ENCODE measurements around the gene ANKLE1.
A peak's percentile ranks its signal among the peaks of the same experiment; 100 is the strongest.
"Not testable (repeated sequence)": the region's sequence is repeated elsewhere in the genome, so short reads cannot be mapped to it uniquely, and the experiment has no call there.

Gene ANKLE1

GRCh38 chr19:17285415-17286135, 3.9 kb downstream of the ANKLE1 start:
- no peak for DNase-seq

DNA sequence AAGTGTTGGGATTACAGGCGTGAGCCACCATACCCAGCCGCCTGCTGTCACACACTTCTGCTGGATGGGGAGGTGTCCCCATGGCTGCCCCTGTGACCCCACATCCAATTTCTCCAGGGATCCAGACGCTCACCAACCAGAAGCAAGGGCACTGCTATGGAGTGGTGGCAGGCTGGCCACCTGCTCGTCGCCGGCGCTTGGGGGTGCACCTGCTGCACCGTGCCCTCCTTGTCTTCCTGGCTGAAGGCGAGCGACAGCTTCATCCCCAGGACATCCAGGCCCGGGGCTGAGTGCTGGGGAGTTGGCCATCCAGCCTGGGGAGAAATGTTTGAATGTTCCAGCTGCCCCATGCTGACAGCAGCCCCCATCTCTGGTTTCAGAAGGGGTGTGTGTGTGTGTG, 4.6 kb downstream of the ANKLE1 start:
- no peak for DNase-seq

GRCh38 chr19:17286752-17287151, 5.1 kb downstream of the ANKLE1 start:
- DNase-seq, result no peak

- no peak for DNase-seq
Measured at GRCh38 chr19:17289489-17289888, 7.8 kb downstream of the ANKLE1 start.

DNA sequence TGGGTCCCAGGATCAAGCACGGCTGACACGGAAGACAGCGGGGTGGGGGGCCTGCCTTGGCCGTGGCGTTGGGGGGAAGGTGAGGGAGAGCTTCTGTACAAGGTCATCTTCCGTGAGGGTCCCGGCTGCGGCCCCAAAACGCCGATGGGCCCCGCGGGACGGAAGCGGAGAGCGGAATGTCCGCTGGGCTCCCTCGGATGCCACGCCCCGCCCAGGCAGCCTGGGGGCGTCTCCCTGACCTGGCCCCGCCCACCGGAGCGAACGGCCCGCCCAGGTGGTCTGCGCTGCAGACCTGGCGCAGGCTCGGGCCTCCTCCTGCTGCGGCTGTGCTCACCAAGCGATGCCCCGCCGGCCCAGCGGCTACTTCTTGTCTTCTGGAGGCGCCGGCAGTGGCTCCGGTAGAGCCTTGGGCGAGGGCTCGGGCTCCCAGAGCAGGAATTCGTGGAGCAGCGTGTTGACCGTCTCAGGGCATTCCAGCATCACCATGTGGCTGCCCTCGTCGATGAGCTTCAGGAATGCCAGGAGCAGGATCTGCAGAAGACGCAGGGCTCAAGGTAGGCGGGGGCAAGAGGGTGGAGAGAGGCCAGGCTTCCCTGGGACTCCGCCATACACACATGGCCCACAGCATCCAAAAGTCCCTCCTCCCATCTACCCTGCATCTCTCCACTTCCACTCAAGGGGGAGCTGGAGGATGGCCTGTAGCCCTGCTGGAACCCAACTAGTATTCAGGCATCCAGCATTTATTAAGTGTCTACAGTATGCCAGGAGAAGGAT, 10.8 kb downstream of the ANKLE1 start:
- no peak for DNase-seq

GRCh38 chr19:17293605-17294004, 11.9 kb downstream of the ANKLE1 start:
- DNase-seq, result no peak

GRCh38 chr19:17294051-17294891, 12.6 kb downstream of the ANKLE1 start:
- DNase-seq, result no peak

DNA sequence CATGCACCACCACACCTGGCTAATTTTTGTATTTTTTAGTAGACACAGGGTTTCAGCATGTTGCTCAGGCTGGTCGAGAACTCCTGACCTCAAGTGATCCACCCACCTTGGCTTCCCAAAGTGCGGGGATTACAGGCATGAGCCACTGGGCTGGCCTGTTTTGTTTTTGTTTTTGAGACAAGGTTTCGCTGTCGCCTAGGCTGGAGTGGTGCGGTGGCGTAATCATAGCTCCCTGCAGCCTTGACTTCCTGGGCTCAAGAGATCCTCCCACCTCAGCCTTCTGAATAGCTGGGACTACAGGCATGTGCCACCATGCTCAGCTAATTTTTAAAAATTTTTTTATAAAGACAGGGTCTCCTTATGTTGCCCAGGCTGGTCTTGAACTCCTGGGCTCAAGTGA, 13.8 kb downstream of the ANKLE1 start:
- DNase-seq, result not testable (repeated sequence)

GRCh38 chr19:17296273-17296672, 14.6 kb downstream of the ANKLE1 start:
- no peak for DNase-seq

DNA sequence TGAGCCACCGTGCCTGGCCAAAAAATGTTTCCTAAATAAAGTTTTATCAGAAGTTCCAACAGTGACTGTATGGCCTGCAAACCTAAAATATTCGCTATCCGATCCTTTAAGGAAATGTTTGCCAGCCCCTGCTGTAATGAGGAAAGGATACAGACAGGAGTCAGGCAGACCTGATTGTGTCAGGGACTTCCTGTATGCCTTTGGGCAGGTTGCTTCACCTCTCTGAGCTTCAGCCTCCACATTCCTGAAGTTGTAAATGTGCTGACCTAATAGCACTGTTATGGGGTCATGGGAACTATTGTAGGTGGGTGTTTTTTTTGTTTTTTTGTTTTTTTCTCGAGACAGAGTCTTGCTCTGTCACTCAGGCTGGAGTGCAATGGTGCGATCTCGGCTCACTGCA, 15.3 kb downstream of the ANKLE1 start:
- no peak for DNase-seq

DNA sequence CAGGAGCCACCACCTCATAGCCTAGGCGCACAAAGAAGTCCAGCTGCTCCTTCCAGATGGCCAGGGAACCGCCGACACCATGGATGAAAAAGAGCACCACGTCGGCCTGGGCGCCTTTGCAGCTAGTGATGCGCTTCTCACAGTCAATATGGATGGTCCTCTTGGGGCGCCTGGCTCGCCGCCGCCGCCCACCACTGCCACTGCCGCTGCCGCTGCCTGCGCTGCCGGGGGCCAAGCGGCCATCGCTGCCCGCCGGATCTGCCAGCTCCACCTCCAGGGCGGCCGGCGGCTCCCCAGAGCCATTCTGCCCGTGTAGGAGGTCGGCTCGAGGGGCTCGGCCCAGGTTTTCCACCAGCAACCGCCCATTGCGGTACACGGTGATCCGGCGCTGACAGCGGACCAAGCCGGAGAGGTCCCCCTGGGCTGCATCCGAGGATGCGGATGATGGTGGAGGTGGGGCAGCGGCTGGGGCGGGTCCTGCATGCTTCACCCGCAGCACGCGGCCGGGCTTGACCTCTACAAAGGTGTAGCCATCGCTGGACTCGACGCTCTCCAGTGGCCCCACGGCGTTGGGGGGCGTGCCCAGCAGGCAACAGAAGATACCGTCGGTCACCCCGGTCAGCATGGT, 19.4 kb downstream of the ANKLE1 start:
- DNase-seq, result no peak

GRCh38 chr19:17302391-17303166, 20.9 kb downstream of the ANKLE1 start:
- no peak for DNase-seq

GRCh38 chr19:17303167-17303939, 21.7 kb downstream of the ANKLE1 start, which contains the start of gene ABHD8:
Gene ABHD8 (minus strand): TSS chr19:17303425. CDS start chr19:17301616, 1,809 bp downstream.
- peak; percentile 86 for DNase-seq

- DNase-seq, result no peak
Measured at GRCh38 chr19:17303940-17304267, 22.2 kb downstream of the ANKLE1 start.

- no peak for DNase-seq
Measured at GRCh38 chr19:17304386-17305215, 22.9 kb downstream of the ANKLE1 start.

GRCh38 chr19:17305216-17305516, 23.5 kb downstream of the ANKLE1 start:
- no peak for DNase-seq

DNA sequence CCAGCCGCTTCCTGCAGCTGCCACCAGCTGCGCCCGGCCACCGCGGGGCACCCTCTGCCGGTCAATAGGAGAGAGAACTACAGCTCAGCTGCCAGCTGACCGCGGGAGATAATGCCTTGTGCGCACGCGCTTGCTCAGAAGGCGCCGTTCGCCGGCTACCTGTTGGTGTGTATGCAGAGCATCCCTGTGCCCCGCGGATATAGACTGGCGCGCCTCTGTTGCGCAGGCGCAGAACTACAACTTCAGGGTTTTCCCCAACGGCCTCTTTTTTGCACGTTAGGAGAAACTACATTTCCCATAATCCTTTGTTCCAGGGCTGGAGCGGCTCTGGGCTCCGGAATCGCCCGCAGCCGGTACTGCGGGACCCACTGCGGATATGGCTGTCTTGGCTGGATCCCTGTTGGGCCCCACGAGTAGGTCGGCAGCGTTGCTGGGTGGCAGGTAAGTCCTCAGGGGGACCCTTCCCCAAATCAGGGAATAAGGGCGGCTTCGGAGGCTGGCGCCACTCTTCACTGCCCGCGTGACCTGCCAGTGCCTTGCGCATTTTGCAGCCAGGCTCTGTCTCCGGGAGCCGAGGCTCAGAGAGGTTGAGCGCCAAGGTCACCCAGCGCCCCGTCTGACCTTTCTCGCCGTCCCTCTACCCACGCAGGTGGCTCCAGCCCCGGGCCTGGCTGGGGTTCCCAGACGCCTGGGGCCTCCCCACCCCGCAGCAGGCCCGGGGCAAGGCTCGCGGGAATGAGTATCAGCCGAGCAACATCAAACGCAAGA, 24.0 kb downstream of the ANKLE1 start, which contains the start of gene MRPL34:
Gene MRPL34 (plus strand): TSS at position 356 of the 768 bp plus-strand sequence. CDS start 21 bp downstream, at position 377.
- DNase-seq, result peak; percentile 100

- no peak for DNase-seq
Measured at GRCh38 chr19:17306285-17306714, 24.6 kb downstream of the ANKLE1 start.

- no peak for DNase-seq
Measured at GRCh38 chr19:17307876-17308377, 26.2 kb downstream of the ANKLE1 start.

Data from NCI-H2171 (cell line).